Liver (tissue), 9 donors: ENCODE measurements around the gene SOBP. TPM values are rescaled to one million over a fixed set of nuclear protein-coding genes. Genes with fewer than 3 reads are reported as not detected.

Experiments
- DNase-seq: peaks from one replicate; pipeline ENCODE4 v3.0.0-alpha.2; 2017; ENCODE audit warnings: low spot score
- H3K27ac ChIP-seq, 2 donors: one replicate each; pipeline ENCODE4 v1.7.0; 2013; ENCODE audit warnings: inconsistent platforms in 2 of 2, low read length in 2 of 2, control low read depth in 1 of 2, low read depth in 1 of 2, mild to moderate bottlenecking in 1 of 2
- H3K27me3 ChIP-seq, 4 donors: one replicate each; pipeline versions ENCODE4 v1.6.1 to v1.7.0; 2013; ENCODE audit warnings: low read length in 3 of 4, inconsistent platforms in 1 of 4, mild to moderate bottlenecking in 1 of 4, moderate library complexity in 1 of 4; ENCODE audit not compliant: control insufficient read depth in 4 of 4, insufficient read depth in 4 of 4
- H3K36me3 ChIP-seq, 4 donors: one replicate each; pipeline versions ENCODE4 v1.6.1 to v1.7.0; 2013; ENCODE audit warnings: low read length in 3 of 4, mild to moderate bottlenecking in 3 of 4, low read depth in 1 of 4, moderate library complexity in 1 of 4; ENCODE audit not compliant: control insufficient read depth in 4 of 4, insufficient read depth in 3 of 4
- H3K4me1 ChIP-seq, 4 donors: one replicate each; pipeline versions ENCODE4 v1.6.1 to v1.7.0; 2013; ENCODE audit warnings: low read length in 3 of 4, mild to moderate bottlenecking in 3 of 4, moderate library complexity in 1 of 4; ENCODE audit not compliant: control insufficient read depth in 4 of 4, insufficient read depth in 4 of 4
- H3K4me3 ChIP-seq, 3 donors: one replicate each; pipeline versions ENCODE4 v1.6.1 to v1.7.0; 2013; ENCODE audit warnings: low read length in 3 of 3, control low read depth in 1 of 3, low read depth in 1 of 3, mild to moderate bottlenecking in 1 of 3
- H3K9ac ChIP-seq, 2 donors: one replicate each; pipeline ENCODE4 v1.7.0; 2013; ENCODE audit warnings: low read length in 2 of 2, mild to moderate bottlenecking in 2 of 2, moderate library complexity in 2 of 2, control low read depth in 1 of 2, low read depth in 1 of 2
- H3K9me3 ChIP-seq, 4 donors: one replicate each; pipeline versions ENCODE4 v1.6.1 to v1.7.0; 2013; ENCODE audit warnings: low read length in 3 of 4; ENCODE audit not compliant: control insufficient read depth in 4 of 4
- FOXA1 ChIP-seq: IDR thresholded peaks from 2 replicates; pipeline ENCODE4 v1.6.1; 2016; ENCODE audit warnings: antibody characterized with exemption
- FOXA2 ChIP-seq: IDR thresholded peaks from 2 replicates; pipeline ENCODE4 v1.6.1; 2016; ENCODE audit warnings: antibody characterized with exemption
- JUND ChIP-seq, 2 donors: IDR thresholded peaks; 2 replicates each; pipeline ENCODE4 v1.6.1; 2016; ENCODE audit warnings: antibody characterized with exemption in 2 of 2
- RAD21 ChIP-seq, 2 donors: IDR thresholded peaks; 2 replicates each; pipeline ENCODE4 v1.6.1; 2016; ENCODE audit warnings: antibody characterized with exemption in 2 of 2, mild to moderate bottlenecking in 2 of 2
- RXRA ChIP-seq, 2 donors: IDR thresholded peaks; 2 replicates each; pipeline ENCODE4 v1.6.1; 2017 to 2018; ENCODE audit warnings: antibody characterized with exemption in 2 of 2, mild to moderate bottlenecking in 1 of 2
- SP1 ChIP-seq: IDR thresholded peaks from 2 replicates; pipeline ENCODE4 v1.6.1; 2018; ENCODE audit warnings: antibody characterized with exemption, mild to moderate bottlenecking
- TAF1 ChIP-seq: conservative IDR thresholded peaks from 2 replicates; pipeline ENCODE4 v1.6.1; 2016; ENCODE audit warnings: antibody characterized with exemption, mild to moderate bottlenecking
- YY1 ChIP-seq: IDR thresholded peaks from 2 replicates; pipeline ENCODE4 v1.6.1; 2016; ENCODE audit warnings: antibody characterized with exemption, mild to moderate bottlenecking
- WGBS: extraction: QIAGEN DNeasy Blood & Tissue Kit; methylation state at CpG from one replicate; pipeline ENCODE4 v1.1.7; 2013; 5-methylcytosine and 5-hydroxymethylcytosine counted together
- polyA plus RNA-seq, 2 donors: library from polyadenylated mRNA; stranded (reverse) in 1 of 2; unstranded in 1 of 2; fragments of 200-250 nt in 1 of 2; fragments of >200 nt in 1 of 2; fragmentation: Nextera tagmentation in 1 of 2; extraction: Ambion mirVana in 1 of 2; gene quantifications; one replicate each; pipeline versions ENCODE4 v1.2.1 to v1.2.3, GENCODE V29; 2013 to 2015
- total RNA-seq, 2 donors: library from RNA; depleted of rRNA; stranded (reverse); fragments of >200 nt; gene quantifications; one replicate each; pipeline ENCODE4 v1.2.3, GENCODE V29; 2014
- TF ChIP-seq, protein P1 (sequence below): fragments of 150-350 bp; IDR thresholded peaks from 2 replicates; pipeline ENCODE4 v1.5.1; 2017; ENCODE audit warnings: improper control_type of control experiment, low read depth, low read length; ENCODE audit not compliant: missing input control
- TF ChIP-seq, protein P2 (sequence below): IDR thresholded peaks from 2 replicates; pipeline ENCODE4 v1.6.1; 2016; ENCODE audit warnings: antibody characterized with exemption
- TF ChIP-seq, protein P3 (sequence below): IDR thresholded peaks from 2 replicates; pipeline ENCODE4 v1.6.1; 2016; ENCODE audit warnings: antibody characterized with exemption, mild to moderate bottlenecking
- TF ChIP-seq, protein P4 (sequence below): IDR thresholded peaks from 2 replicates; pipeline ENCODE4 v1.6.1; 2016; ENCODE audit warnings: antibody characterized with exemption
- donor health status: healthy.
- donor health status: healthy.
- donor health status: healthy.
- donor health status: healthy.
- donor health status: healthy.

The SOBP gene
- total and polyA plus RNA-seq, 4 donors, result 0.99 to 5.4 (median 1.9) TPM

DNA sequence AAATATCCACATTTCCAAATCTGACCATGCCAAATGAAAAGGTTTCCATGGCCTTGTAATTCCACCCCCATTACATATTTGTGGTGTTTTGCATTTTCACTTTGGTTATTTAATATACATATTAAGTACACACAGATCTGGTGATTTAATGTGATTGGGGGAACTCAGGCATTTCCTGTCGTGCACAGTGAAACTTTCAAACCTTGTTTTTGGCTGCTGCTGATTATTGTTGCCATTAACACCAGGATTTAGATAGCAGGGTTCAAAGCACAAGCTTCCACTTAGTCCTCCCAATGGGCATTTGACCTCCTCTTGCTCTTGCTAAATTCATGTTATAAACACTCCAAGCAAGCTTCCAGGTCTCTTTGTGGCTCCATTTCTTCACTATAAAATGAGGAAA is 166.5 kb downstream of the SOBP start:
- Histone ChIP-seq H3K27ac (no peak overlapping the region), H3K9ac (no peak overlapping the region), H3K36me3 (no peaks in the 10 kb centered on the region), H3K9me3 (no peaks in the 10 kb centered on the region), H3K4me3 (no peak overlapping the region), H3K4me1 (peaks cover 0 to 7% (median under 1%) of the 10 kb centered on the region in 4 donors), H3K27me3 (no peaks in the 10 kb centered on the region)
- WGBS, result 61% methylated on average over 1 of the region's 1 CpG
- TF ChIP-seq, protein P1, sequence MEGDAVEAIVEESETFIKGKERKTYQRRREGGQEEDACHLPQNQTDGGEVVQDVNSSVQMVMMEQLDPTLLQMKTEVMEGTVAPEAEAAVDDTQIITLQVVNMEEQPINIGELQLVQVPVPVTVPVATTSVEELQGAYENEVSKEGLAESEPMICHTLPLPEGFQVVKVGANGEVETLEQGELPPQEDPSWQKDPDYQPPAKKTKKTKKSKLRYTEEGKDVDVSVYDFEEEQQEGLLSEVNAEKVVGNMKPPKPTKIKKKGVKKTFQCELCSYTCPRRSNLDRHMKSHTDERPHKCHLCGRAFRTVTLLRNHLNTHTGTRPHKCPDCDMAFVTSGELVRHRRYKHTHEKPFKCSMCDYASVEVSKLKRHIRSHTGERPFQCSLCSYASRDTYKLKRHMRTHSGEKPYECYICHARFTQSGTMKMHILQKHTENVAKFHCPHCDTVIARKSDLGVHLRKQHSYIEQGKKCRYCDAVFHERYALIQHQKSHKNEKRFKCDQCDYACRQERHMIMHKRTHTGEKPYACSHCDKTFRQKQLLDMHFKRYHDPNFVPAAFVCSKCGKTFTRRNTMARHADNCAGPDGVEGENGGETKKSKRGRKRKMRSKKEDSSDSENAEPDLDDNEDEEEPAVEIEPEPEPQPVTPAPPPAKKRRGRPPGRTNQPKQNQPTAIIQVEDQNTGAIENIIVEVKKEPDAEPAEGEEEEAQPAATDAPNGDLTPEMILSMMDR, result no peak
- no peak for TF ChIP-seq RXRA (IDR thresholded peaks at IDR 0.05)
- TF ChIP-seq, protein P2, sequence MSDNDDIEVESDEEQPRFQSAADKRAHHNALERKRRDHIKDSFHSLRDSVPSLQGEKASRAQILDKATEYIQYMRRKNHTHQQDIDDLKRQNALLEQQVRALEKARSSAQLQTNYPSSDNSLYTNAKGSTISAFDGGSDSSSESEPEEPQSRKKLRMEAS, result no peak
- TF ChIP-seq TAF1, result no peak
- TF ChIP-seq, protein P3, sequence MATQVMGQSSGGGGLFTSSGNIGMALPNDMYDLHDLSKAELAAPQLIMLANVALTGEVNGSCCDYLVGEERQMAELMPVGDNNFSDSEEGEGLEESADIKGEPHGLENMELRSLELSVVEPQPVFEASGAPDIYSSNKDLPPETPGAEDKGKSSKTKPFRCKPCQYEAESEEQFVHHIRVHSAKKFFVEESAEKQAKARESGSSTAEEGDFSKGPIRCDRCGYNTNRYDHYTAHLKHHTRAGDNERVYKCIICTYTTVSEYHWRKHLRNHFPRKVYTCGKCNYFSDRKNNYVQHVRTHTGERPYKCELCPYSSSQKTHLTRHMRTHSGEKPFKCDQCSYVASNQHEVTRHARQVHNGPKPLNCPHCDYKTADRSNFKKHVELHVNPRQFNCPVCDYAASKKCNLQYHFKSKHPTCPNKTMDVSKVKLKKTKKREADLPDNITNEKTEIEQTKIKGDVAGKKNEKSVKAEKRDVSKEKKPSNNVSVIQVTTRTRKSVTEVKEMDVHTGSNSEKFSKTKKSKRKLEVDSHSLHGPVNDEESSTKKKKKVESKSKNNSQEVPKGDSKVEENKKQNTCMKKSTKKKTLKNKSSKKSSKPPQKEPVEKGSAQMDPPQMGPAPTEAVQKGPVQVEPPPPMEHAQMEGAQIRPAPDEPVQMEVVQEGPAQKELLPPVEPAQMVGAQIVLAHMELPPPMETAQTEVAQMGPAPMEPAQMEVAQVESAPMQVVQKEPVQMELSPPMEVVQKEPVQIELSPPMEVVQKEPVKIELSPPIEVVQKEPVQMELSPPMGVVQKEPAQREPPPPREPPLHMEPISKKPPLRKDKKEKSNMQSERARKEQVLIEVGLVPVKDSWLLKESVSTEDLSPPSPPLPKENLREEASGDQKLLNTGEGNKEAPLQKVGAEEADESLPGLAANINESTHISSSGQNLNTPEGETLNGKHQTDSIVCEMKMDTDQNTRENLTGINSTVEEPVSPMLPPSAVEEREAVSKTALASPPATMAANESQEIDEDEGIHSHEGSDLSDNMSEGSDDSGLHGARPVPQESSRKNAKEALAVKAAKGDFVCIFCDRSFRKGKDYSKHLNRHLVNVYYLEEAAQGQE, result no peak
- TF ChIP-seq FOXA2, result no peak
- no peak for TF ChIP-seq RAD21 (IDR thresholded peaks at IDR 0.05)
- no peak for TF ChIP-seq YY1
- TF ChIP-seq JUND (IDR thresholded peaks at IDR 0.05), result no peak
- TF ChIP-seq, protein P4, sequence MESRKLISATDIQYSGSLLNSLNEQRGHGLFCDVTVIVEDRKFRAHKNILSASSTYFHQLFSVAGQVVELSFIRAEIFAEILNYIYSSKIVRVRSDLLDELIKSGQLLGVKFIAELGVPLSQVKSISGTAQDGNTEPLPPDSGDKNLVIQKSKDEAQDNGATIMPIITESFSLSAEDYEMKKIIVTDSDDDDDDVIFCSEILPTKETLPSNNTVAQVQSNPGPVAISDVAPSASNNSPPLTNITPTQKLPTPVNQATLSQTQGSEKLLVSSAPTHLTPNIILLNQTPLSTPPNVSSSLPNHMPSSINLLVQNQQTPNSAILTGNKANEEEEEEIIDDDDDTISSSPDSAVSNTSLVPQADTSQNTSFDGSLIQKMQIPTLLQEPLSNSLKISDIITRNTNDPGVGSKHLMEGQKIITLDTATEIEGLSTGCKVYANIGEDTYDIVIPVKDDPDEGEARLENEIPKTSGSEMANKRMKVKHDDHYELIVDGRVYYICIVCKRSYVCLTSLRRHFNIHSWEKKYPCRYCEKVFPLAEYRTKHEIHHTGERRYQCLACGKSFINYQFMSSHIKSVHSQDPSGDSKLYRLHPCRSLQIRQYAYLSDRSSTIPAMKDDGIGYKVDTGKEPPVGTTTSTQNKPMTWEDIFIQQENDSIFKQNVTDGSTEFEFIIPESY, result no peak
- TF ChIP-seq FOXA1, result no peak
- no peak for TF ChIP-seq SP1
- no peak for DNase-seq

DNA sequence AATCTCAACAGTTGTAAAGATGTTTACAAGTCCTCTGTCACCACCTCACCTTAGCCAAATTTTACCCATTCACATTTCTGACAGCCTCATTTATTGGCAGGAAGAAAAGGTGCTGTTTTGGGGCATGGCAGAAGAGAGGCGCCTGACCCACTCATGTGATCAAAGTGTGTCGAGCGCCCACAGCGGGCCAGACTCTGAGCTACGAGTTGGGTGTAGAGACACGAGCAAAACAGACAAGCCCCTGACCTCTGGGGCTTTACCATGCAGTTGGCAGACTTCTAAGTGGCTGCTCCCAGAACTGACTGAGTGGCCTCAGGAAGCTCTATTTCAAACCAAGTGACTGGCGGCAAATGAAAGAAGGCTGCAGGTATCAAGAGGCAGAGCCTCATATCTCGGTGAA is 167.0 kb downstream of the SOBP start:
- no peak for DNase-seq
- WGBS, result 79% methylated on average over 8 of the region's 8 CpGs
- no peak overlapping the region for H3K27ac ChIP-seq

More for the DNA sequence above, 167.0 kb downstream of the SOBP start:
- Histone ChIP-seq H3K4me1 (peaks cover 0 to 7% (median under 1%) of the 10 kb centered on the region in 4 donors), H3K27me3 (no peaks in the 10 kb centered on the region), H3K9ac (no peak overlapping the region), H3K4me3 (no peak overlapping the region), H3K36me3 (no peaks in the 10 kb centered on the region), H3K9me3 (no peaks in the 10 kb centered on the region)
- TF ChIP-seq JUND (IDR thresholded peaks at IDR 0.05), result no peak
